Neural progenitor cell (in vitro differentiated cells): ENCODE measurements around the gene NAA60. TPM values are rescaled to one million over a fixed set of nuclear protein-coding genes. Genes with fewer than 3 reads are reported as not detected.

Experiments used
- DNase-seq: peaks from one replicate; pipeline ENCODE4 v3.0.0-alpha.2; 2016; ENCODE audit warnings: low spot score
- H2AFZ ChIP-seq: fragments of 200-600 bp; sonication (generic); replicated peaks from 2 replicates; pipeline ENCODE4 v1.6.1; 2016; ENCODE audit warnings: antibody characterized with exemption
- H3F3A ChIP-seq: fragments of 200-600 bp; sonication (generic); 2 replicates; pipeline ENCODE4 v1.6.1; 2016; ENCODE audit warnings: antibody characterized with exemption, low read depth
- H3K27ac ChIP-seq: fragments of 200-600 bp; sonication (generic); 2 replicates; pipeline ENCODE4 v1.5.1; 2016; ENCODE audit warnings: mild to moderate bottlenecking
- H3K27me3 ChIP-seq: fragments of 200-600 bp; sonication (generic); 2 replicates; pipeline ENCODE4 v1.6.1; 2016; ENCODE audit warnings: mild to moderate bottlenecking, moderate library complexity
- H3K36me3 ChIP-seq: fragments of 200-600 bp; sonication (generic); 2 replicates; pipeline ENCODE4 v1.5.1; 2016
- H3K4me1 ChIP-seq: fragments of 200-600 bp; sonication (generic); 2 replicates; pipeline ENCODE4 v1.6.1; 2016; ENCODE audit warnings: mixed run types
- H3K4me2 ChIP-seq: fragments of 200-600 bp; sonication (generic); 2 replicates; pipeline ENCODE4 v1.6.1; 2016
- H3K4me3 ChIP-seq: fragments of 200-600 bp; sonication (generic); 2 replicates; pipeline ENCODE4 v1.5.1; 2016
- H3K79me2 ChIP-seq: fragments of 200-600 bp; sonication (generic); 2 replicates; pipeline ENCODE4 v1.6.1; 2016; ENCODE audit warnings: low read depth
- H3K9ac ChIP-seq: fragments of 200-600 bp; sonication (generic); 2 replicates; pipeline ENCODE4 v1.6.1; 2016
- H3K9me3 ChIP-seq: fragments of 200-600 bp; sonication (generic); 2 replicates; pipeline ENCODE4 v1.5.1; 2016; ENCODE audit warnings: low read depth
- H4K20me1 ChIP-seq: fragments of 200-600 bp; sonication (generic); 2 replicates; pipeline ENCODE4 v1.6.1; 2016; ENCODE audit warnings: low read depth
- H3K27ac Mint-ChIP-seq: 3 replicates; pipeline ENCODE4 v1.8.0; 2021; ENCODE audit warnings: mixed read lengths
- H3K27me3 Mint-ChIP-seq: 2 replicates; pipeline ENCODE4 v1.8.0; 2022; ENCODE audit warnings: low read depth, mild to moderate bottlenecking, inconsistent platforms, moderate library complexity, mixed read lengths; ENCODE audit not compliant: insufficient read depth
- H3K36me3 Mint-ChIP-seq: 3 replicates; pipeline ENCODE4 v1.8.0; 2021; ENCODE audit warnings: mixed read lengths
- H3K4me1 Mint-ChIP-seq: 3 replicates; pipeline ENCODE4 v1.8.0; 2021; ENCODE audit warnings: mixed read lengths
- H3K4me3 Mint-ChIP-seq: 3 replicates; pipeline ENCODE4 v1.8.0; 2021; ENCODE audit warnings: mild to moderate bottlenecking, moderate library complexity, mixed read lengths
- H3K9me3 Mint-ChIP-seq: 3 replicates; pipeline ENCODE4 v1.8.0; 2020; ENCODE audit warnings: mixed read lengths
- EZH2 ChIP-seq: fragments of 200-600 bp; sonication (generic); IDR thresholded peaks from 2 replicates; pipeline ENCODE4 v1.6.1; 2017; ENCODE audit warnings: antibody characterized with exemption, mild to moderate bottlenecking, moderate library complexity
- EZH2phosphoT487 ChIP-seq: fragments of 200-600 bp; sonication (generic); IDR thresholded peaks from 2 replicates; pipeline ENCODE4 v1.6.1; 2017; ENCODE audit warnings: antibody characterized with exemption
- total RNA-seq: library from RNA; depleted of rRNA; stranded (reverse); fragments of >200 nt; gene quantifications from 2 replicates; pipeline ENCODE4 v1.2.3, GENCODE V29; 2015; ENCODE audit warnings: low replicate concordance
- TF ChIP-seq, protein P1 (sequence below): fragments of 200-600 bp; sonication (generic); IDR thresholded peaks from 2 replicates; pipeline ENCODE4 v1.5.1; 2017; ENCODE audit warnings: antibody characterized with exemption, mild to moderate bottlenecking

NAA60 gene
- total RNA-seq, 1 donor from 2014 or later: 14.8 TPM

- TF ChIP-seq, protein P1, sequence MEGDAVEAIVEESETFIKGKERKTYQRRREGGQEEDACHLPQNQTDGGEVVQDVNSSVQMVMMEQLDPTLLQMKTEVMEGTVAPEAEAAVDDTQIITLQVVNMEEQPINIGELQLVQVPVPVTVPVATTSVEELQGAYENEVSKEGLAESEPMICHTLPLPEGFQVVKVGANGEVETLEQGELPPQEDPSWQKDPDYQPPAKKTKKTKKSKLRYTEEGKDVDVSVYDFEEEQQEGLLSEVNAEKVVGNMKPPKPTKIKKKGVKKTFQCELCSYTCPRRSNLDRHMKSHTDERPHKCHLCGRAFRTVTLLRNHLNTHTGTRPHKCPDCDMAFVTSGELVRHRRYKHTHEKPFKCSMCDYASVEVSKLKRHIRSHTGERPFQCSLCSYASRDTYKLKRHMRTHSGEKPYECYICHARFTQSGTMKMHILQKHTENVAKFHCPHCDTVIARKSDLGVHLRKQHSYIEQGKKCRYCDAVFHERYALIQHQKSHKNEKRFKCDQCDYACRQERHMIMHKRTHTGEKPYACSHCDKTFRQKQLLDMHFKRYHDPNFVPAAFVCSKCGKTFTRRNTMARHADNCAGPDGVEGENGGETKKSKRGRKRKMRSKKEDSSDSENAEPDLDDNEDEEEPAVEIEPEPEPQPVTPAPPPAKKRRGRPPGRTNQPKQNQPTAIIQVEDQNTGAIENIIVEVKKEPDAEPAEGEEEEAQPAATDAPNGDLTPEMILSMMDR: no peak
- TF ChIP-seq EZH2phosphoT487 (no peak), EZH2 (no peak)
- Histone ChIP-seq H3K79me2 (no peaks in the 10 kb centered on the region), H2AFZ (no peak overlapping the region), H3K27ac (no peak overlapping the region), H3K36me3 (no peaks in the 10 kb centered on the region), H3K27me3 (no peaks in the 10 kb centered on the region), H4K20me1 (peaks cover 8% of the 10 kb centered on the region), H3K4me2 (no peak overlapping the region), H3K4me1 (no peaks in the 10 kb centered on the region), H3K9ac (no peak overlapping the region), H3K9me3 (no peaks in the 10 kb centered on the region), H3K4me3 (no peak overlapping the region), H3F3A (no peaks in the 10 kb centered on the region)
- Mint-ChIP-seq H3K27ac (peak overlapping the region; percentile 37), H3K9me3 (no peaks in the 10 kb centered on the region), H3K27me3 (peaks cover 2% of the 10 kb centered on the region), H3K4me1 (peaks cover 2% of the 10 kb centered on the region), H3K4me3 (no peak overlapping the region), H3K36me3 (peaks cover 21% of the 10 kb centered on the region)
- no peak for DNase-seq
These were observed 43.2 kb downstream of the NAA60 start for GRCh38 chr16:3486506-3487215.

- Histone ChIP-seq H3K36me3 (no peaks in the 10 kb centered on the region), H4K20me1 (peaks cover 5% of the 10 kb centered on the region), H3K9ac (no peak overlapping the region), H3K27me3 (no peaks in the 10 kb centered on the region), H3F3A (no peaks in the 10 kb centered on the region), H3K4me2 (no peak overlapping the region), H3K4me1 (no peaks in the 10 kb centered on the region), H3K4me3 (no peak overlapping the region), H3K27ac (no peak overlapping the region), H3K9me3 (no peaks in the 10 kb centered on the region), H3K79me2 (no peaks in the 10 kb centered on the region), H2AFZ (no peak overlapping the region)
- Mint-ChIP-seq H3K27me3 (peaks cover 2% of the 10 kb centered on the region), H3K27ac (no peak overlapping the region), H3K9me3 (no peaks in the 10 kb centered on the region), H3K4me3 (peak overlapping the region; percentile 46), H3K4me1 (peaks cover 2% of the 10 kb centered on the region), H3K36me3 (peaks cover 16% of the 10 kb centered on the region)
- TF ChIP-seq EZH2 (no peak), EZH2phosphoT487 (no peak)
- TF ChIP-seq, protein P1: no peak
- no peak for DNase-seq
These were observed 44.3 kb downstream of the NAA60 start for GRCh38 chr16:3487521-3488410.

- Histone ChIP-seq H3K4me2 (no peak overlapping the region), H3K27ac (no peak overlapping the region), H3K4me3 (no peak overlapping the region), H3K27me3 (no peaks in the 10 kb centered on the region), H3K36me3 (no peaks in the 10 kb centered on the region), H3K79me2 (no peaks in the 10 kb centered on the region), H2AFZ (no peak overlapping the region), H3K4me1 (no peaks in the 10 kb centered on the region), H3K9ac (no peak overlapping the region), H3F3A (no peaks in the 10 kb centered on the region), H3K9me3 (no peaks in the 10 kb centered on the region), H4K20me1 (no peaks in the 10 kb centered on the region)
- DNase-seq: no peak
- Mint-ChIP-seq H3K36me3 (peaks cover 8% of the 10 kb centered on the region), H3K27ac (peak overlapping the region; percentile 79), H3K27me3 (peaks cover 2% of the 10 kb centered on the region), H3K4me1 (peaks cover 2% of the 10 kb centered on the region), H3K4me3 (no peak overlapping the region), H3K9me3 (no peaks in the 10 kb centered on the region)
- TF ChIP-seq, protein P1: no peak
- no peak for TF ChIP-seq EZH2
- TF ChIP-seq EZH2phosphoT487: no peak
These were observed 45.3 kb downstream of the NAA60 start for GRCh38 chr16:3488801-3489200.
